NCI-H774 (cell line): ENCODE data around the gene GALNT16.
"Not testable (repeated sequence)": the region's sequence is repeated elsewhere in the genome, so short reads cannot be mapped to it uniquely, and the experiment has no call there.

Experiments
- DNase-seq: peaks from one replicate; lab custom pipeline; 2025; lab: John Stamatoyannopoulos, UW

The GALNT16 gene

GRCh38 chr14:69260190-69260860 is 367 bp downstream of the GALNT16 start:
- no peak for DNase-seq

- DNase-seq, result no peak
These were observed 1.1 kb downstream of the GALNT16 start for GRCh38 chr14:69260861-69261564.

- no peak for DNase-seq
These were observed 1.9 kb downstream of the GALNT16 start for GRCh38 chr14:69261761-69262331.

- no peak for DNase-seq
These were observed 2.6 kb downstream of the GALNT16 start for GRCh38 chr14:69262516-69262915.

- DNase-seq, result no peak
These were observed 3.4 kb downstream of the GALNT16 start for GRCh38 chr14:69263364-69263763.

GRCh38 chr14:69263771-69264170 is 3.8 kb downstream of the GALNT16 start:
- DNase-seq, result no peak

GRCh38 chr14:69266572-69267345 is 6.8 kb downstream of the GALNT16 start:
- DNase-seq, result no peak

GRCh38 chr14:69267492-69267891 is 7.5 kb downstream of the GALNT16 start:
- DNase-seq, result no peak

- no peak for DNase-seq
These were observed 8.3 kb downstream of the GALNT16 start for GRCh38 chr14:69268223-69268622.

- DNase-seq, result no peak
These were observed 8.8 kb downstream of the GALNT16 start for GRCh38 chr14:69268763-69269162.

- no peak for DNase-seq
These were observed 9.4 kb downstream of the GALNT16 start for GRCh38 chr14:69269381-69269780.

- DNase-seq, result no peak
These were observed 10.1 kb downstream of the GALNT16 start for GRCh38 chr14:69270097-69270496.

- DNase-seq, result no peak
These were observed 11.1 kb downstream of the GALNT16 start for GRCh38 chr14:69270795-69271708.

GRCh38 chr14:69274321-69274720 is 14.4 kb downstream of the GALNT16 start:
- no peak for DNase-seq

GRCh38 chr14:69275331-69275730 is 15.4 kb downstream of the GALNT16 start:
- no peak for DNase-seq

- DNase-seq, result not testable (repeated sequence)
These were observed 17.4 kb downstream of the GALNT16 start for GRCh38 chr14:69277356-69277755.

GRCh38 chr14:69280746-69281291 is 20.9 kb downstream of the GALNT16 start:
- DNase-seq, result no peak

- DNase-seq, result peak; percentile 23
These were observed 21.7 kb downstream of the GALNT16 start for GRCh38 chr14:69281450-69282169.

- no peak for DNase-seq
These were observed 22.5 kb downstream of the GALNT16 start for GRCh38 chr14:69282448-69282847.

GRCh38 chr14:69284170-69284569 is 24.2 kb downstream of the GALNT16 start:
- DNase-seq, result no peak
